ENCODE results near the gene NPM3.

NPM3 gene

DNA sequence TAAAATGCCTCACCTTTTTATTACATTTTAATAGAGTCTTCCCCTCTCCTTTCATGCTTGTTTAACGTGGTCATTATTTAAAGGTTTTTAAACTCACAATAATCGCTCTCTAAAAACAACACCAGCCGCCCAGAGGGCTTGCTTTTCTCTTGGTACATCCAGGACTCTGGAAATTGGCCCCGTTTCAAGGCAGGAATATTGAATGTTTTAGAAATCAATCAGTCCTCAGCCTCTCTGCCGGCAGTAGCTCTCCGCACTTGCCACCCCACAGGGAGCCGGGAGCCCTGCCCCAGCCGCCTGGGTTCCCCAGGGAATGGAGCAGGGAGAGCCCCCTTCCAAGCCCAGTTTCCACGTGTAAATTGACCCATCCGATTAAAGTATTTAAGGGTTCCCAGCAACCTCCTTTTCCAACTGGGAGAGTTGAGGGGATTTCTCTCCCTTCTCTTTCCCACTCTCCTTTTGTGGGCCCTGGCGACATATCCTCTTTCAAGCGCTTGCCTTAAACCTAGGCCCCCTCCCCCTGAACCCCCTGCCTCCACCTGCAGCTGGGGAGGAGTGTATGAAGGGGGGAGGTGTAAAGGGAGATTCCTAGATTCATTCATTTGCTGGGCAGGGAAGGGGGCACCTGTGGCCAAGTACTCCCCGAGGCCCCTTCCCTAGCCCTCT lies 9.2 kb downstream of the NPM3 start:
- DNase-seq, result no peak

DNA sequence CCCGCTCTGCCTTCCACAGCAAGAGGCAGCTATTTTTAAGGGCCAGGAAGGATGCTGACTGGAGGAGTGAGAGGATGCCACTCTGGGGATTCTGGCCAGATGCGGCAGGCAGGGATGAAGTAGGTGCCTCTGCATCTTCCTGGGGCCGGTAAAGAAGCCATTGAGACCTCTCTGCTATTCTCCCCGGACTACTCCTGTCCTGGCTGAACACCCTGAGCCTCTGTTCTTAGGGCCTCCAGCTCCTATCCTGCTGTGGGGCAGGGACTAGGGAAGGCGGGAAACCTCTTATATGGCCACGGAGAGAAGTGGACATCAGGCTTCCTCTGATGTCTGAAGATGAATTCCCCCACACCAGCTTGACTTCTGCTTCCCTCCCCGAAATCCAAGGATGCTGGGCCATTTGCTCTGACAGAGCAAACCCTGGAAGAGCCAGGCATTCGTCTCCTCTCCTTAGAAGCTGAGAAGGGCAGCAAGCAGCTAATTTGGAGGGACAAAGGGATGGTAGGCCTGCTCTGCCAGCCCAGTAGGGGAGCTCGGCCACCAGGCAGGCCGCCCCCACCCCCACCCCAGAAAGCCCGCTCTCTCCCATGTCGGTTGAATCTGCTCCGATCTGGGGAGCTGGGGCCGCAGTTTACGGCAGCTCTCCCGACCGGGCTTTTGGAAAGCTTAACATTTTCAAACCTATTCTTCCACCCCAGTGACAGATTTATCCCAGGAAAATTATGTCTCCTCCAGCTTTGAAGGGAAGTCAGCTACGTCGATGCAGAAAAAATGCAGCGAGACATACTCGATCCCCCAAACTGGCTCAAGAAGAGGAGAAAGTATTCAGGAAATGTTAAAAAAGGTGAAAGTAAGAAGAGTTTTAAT lies 10.1 kb downstream of the NPM3 start:
- DNase-seq, result no peak

DNA sequence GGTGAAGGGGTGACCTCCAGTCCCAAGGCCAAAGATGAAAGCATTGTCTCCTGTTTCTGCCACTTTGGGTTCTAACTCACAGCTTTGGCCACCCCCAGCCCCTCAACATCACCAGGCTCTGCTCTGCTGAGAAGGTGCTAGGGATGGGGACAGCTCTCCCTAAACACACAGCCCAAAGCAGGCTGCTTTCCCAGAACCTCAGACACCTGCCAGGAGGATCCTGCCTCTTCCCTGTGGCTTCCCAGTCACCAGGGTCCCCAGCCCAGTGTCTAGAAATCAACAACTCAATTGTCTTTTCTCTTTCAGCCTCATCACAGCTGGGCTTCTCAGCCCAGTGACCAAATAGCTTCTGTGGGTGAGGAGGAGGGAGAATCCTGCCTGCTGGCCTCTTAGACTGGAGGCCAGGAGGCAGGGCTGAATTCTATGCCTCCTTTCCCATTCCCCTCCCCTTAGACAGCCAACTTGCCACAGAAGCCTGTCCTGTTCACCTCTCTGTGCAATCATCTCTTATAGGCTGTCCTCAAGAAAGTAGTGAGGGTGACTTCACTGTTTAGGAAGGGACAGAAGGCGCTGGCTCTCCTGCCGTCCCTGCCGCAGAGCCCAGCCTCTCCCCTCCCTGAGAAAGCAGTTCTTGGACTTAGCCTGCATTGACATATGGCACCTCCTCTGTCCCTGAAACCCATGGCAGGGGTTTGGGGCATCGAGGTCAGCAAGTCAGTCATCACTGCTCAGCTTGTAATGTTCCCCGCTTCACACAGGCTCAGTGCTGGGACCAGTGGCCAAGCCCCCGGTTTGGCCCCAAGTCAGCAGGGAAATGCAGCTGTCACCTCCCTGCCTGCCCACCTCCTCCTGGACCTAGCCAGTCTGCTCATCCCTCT lies 11.0 kb downstream of the NPM3 start:
- DNase-seq, result no peak

DNA sequence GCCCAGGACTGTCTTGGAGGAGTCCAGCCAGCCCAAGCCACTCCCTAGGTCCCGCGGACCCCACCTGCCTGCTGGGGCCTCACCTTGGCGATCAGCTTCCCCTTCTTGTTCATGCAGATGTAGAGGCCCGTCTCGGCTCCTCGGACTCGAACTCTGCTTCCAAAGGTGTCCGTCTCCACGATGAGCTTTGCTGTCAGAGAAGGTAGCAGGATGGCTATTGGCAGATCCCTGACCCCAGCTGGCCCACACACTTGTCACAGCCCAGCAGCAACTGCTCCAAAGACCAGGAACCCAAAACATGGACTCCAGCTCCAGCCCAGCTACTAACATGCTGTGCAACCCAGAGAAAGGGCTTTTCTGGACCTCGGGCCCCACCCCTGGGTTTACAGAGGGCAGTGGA lies 11.9 kb downstream of the NPM3 start:
- DNase-seq, result no peak

DNA sequence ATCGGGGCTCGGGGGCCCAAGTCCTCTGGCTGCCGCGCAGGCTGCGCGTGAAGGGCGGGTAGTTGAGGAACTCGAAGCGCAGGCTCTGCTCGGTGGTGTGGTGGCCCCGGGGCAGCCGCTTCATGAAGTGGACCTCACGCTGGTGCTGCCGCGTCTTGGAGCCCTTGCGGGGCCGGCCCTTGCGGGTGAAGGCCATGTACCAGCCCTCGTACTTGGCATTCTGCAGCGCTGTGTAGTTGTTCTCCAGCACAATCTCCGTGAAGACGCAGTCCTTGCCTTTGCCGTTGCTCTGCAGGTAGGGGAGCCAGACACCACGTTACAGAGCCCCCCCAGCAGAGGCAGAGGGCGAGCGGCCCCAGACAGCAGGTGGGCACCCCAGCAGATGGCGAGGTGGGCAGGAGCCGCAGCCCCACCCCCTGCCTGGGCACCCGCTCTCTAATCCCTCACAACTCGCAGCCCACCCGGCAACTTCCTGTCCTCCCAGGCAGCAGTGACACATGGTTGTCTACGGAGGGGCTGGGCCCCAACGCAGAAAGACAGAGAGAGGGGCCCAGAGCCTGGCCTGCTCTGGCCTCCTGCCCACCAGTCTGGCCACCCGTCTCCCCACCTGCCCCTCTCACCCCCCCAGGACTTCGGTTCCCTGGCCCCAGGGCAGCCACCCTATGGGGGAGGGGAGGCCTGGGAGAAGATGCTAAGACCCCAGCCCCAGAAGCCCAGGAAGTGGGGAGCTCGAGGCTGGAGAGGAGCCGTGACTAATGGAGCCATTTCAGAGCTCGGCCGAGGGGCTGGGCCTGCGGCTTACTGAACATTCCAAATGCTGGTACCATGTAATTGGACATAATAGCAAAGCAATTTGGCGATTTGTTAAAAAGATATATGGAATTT lies 12.7 kb downstream of the NPM3 start:
- no peak for DNase-seq

DNA sequence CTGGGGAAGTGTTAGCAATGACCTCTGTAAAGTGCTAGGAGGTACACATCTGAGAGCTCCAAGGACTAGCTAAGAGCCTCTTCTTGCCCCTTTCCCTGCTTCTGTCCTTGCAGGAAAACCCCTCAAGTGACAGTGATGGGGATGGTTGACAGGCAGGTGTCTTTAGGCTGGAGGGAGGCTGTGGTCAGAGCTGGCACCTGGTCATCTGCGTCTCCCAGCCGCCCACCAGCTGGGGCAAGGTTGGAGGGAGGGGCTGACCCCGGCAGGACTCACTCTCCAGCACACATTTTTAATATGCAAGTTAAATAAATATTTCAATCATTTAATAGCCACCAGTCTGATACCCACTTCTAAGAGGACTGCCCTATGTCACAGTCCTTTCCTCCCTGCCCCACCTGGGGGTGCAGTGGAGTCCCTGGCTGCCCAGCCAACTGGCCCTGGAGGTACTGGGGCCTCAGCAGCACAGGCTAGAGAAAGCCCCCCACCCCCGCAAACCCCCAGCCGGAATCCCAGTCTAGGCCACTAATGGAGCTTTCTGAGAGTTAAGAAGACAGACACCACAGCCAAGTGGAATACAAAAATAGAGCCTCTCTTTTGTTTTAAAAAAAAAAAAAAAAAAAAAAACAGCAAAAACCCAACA lies 13.6 kb downstream of the NPM3 start:
- DNase-seq, result no peak

DNA sequence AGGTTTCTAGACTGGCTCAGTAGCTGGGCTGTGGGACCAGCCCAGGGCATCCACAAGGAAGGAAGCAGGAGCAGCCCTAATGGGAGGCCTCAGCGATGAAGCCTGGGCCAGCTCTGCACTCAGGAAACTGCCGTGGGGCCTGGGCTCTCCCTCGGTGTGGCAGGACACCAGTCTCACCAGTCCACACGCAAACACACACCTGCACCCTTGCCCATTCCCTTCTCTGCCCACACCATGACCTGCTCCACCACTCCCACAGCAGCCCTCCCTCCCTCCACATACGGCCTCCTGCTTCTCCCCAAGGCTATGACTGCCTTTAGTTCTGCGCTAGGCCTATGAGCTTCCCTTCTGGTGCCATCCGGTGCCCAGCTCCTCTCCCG lies 14.5 kb downstream of the NPM3 start:
- no peak for DNase-seq

DNA sequence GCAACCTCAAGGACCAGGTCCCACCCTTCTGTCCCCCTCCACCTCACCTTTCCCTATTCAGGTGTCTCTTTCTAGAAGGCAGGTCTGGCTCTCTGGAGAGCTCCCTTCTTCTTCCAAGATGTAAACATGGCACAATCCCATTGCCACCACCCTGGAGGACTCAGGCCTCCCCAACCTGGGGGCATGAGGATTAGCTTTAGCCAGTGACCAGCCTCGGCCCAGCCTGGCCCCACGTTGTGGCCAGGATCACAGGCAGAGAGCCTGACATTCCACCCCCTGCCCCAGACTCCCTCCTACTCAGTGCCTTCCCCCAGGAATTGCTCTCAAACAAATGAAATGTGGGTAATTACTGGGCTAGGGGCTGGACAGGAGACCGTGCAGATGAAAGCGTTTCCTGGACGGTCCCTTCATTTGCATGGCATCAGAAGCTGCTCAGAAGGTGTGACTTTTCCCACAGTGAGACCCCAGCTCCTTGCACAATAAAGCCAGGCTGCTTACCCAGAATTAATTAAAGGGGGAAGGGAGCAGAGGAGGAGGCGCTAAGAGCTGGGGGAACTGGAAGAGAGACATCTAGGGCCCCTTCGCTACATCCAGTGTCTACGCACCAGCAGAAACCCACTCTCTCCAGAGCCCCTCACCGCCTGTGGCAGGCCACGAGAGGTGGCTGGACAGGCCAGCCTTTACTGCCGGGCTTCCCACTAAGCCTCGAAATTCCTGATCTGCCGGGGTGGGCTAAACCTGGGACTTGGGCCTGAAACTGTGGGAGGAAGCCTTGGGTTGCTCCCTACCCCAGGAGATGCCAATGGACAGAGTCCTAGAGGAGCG lies 15.1 kb downstream of the NPM3 start:
- no peak for DNase-seq

DNA sequence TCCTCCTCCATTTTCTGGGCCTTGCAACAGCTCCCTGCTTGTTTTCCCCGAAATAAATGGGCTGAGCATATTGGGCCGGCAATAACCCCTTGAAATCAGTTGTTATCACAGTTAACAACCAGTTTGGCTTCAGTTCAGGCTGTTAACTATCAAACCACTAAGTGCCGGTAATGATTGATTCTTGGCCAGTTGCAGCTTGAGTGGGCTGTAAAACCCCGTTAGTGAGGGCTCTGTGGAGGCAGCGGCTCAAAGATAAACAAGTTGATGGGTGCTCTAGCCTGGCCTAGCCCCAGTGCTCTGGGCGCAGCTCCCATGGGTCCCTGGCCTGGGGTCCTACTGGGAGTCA lies 15.7 kb downstream of the NPM3 start:
- DNase-seq, result no peak

DNA sequence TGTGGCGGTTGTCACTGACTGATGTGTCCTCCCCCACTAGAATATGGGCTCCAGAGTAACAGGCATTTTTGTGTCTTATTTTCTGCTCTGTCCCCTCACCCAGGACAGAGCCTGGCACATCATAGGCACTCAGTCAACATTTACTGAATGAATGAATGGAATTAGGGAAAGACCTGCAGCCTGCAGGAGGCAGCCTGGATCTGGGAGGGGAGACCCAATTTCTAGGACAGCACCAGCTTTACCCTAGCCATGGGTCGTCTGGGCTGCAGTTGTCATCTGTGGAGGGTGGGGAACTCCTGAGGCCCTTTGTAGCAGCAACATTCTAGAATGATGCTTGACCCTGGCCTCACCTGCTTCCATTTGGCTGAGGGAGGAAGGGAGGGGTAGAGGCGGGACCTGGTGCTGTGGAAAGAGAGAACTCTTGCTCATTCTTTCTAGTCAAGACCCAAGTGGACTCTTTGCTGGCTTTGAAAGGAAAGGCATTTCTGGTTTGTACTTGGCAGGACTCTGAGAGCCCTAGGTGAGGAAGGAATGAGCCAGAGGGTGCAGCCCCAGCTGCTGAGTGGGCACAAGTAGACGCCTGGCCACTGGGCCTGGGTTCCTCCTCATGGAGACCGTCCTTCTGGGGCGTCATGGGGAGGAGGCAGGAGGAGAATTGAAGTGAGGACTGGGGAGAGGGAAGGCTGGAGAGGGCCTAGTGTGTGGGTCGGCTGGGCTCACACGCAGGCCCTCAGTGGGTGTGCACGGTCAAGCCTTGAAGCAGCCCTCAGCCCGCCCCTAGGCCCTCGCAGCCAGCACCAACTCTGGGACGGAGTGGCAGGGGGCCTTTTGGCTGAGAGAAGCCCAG lies 16.3 kb downstream of the NPM3 start:
- no peak for DNase-seq

DNA sequence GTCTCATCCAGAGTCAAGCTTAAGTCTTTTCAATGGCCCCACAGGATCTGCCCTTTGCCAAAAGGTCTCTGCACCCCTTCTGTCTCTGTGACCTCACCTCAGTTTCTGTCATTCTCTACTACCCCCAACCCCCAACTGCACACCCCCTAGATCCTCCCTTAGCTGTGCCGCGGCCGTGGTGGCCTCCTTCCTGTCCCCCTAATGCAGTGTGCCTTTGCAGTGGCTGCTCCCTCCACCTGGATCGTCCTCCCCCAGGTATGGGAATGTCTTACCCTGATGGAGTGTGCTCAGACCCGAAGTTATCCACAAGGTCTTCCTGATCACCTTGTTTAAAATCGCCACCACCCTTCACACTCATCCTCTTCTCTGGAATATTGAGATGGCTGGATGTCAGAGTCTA lies 16.9 kb downstream of the NPM3 start:
- DNase-seq, result no peak

DNA sequence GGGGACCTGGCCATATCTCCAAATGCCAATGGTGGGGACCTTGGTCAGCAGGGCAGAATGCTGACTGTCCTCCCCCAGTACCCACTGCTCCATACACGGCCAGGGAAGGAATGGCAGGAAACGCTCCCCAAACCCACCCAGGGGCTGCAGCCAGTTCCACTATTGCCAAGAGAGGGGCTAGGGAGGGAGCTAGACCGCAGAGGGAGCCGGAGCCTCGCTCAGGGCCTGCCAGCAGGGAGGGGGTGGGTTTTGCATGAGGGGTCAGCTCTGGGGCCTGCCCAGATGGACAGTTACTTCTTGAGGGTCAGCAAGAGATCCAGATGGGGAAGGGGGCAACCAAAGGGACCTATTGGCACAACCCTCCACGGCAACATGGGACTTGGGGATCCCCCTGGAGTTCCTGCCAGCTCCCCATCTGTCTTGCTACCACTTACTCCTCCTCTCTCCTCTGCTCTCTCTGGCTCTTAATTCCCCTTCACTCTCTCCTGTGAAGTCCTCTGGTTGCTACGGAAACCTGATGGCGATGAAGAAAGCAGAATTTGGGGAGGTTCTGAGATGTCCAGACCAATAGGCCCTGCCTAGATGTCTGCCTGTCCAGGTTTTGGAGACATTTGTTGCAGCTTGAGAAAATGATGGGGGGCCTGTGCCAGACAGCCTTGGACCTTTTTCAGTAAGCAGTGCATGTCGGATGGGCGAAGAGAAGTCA lies 20.0 kb downstream of the NPM3 start:
- DNase-seq, result no peak

DNA sequence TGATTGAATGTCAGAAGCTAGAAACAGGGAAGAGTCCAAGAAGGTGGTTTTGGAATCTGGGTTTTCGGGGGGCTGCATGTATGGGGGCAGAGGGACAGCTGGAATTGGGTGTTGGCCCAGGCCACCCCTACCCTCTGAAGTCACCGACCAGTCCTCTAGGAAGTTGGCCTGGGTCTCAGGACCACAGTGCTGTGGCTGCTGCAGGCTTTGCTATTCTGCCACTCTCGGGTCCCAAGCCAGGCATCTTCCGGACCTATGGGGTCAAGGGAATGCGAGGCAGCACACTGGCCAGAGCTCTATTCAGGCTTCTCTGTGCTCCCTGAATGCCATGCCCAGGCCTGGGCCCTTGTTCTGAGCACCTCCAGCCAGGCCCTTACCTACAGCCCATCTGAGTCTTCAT lies 20.5 kb downstream of the NPM3 start:
- DNase-seq, result no peak

DNA sequence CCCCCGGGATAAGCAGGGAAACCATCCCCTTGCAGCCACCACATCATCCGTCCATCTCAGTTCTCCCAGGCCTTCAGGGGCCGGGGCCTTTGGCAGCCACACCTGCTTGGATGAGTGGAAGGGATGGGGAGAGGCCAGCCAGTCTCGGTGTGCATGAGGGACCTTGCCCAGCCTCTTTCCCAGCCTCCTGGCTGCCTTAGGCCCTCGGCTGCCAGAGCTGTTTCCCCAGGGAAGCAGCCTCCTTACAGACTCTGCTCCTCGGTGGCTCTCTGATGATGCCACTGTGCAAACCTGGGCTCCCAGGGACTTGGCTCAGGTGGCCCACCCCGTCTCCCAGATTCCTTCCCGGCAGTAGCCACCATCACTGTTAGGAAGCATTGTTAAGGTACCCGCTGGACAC lies 22.0 kb downstream of the NPM3 start:
- DNase-seq, result no peak

DNA sequence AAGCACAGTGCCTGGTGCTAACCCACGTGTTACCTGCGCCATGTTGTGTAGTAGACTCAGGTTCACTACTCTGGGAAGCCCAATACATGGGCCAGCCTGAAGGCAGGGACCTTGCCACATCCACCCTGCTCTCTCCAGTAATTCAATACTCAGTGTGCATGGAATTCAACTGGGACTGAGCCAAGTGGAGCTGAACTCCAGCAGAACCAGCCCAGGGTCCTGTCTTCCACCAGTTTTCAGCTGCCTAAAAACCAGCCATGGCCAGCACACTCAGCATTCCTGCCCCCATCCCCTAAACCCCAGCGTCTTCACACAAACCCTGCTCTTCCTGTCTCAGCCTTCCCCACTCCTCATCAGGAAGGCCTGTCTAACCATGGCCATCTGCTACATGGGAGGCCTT lies 22.7 kb downstream of the NPM3 start:
- DNase-seq, result no peak

DNA sequence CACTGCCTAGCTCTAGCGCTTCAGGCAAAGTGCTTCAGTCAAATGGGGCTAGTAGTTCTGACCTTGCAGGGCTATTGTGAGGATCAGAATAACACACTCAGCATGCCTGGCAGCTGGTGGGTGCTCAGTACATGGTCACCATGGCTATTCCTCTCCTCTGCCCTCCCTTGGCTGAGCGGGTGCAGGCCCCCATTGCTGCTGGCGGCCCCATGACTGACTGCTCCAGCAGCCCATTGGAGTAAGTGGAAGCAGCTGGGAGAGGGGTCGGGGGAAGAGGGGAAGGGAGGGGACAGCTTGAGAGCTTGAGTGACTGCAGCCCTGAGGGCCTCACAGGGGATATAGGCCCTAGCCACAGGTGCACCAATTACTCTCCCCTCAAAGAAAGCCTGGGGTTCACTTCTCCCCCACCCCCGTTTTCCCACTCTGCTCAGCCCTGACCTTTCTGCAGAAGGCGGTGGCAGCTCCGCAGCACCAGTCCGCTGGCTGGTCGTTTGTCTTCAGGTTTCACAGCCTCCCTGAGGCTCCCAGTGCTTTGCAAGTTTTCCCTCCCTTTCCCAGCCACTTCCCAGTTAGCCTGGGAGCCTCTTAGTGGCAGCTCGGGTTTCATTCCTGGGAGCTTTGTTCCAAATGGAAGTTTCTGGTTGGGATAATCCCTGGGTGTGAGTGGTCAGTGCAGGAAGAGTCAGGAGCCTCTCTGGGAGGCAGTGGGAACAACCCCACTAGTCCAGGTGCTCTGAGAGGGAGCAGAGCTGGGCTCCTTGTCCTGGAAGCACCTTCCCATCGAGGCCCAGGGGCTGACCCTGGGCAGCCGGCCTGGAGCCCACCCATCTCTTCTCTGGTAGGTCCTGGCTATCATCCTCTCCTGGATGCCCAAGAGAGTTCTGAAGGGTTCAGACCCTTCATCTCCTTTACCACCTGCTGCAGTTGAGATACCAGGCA lies 23.7 kb downstream of the NPM3 start:
- no peak for DNase-seq

DNA sequence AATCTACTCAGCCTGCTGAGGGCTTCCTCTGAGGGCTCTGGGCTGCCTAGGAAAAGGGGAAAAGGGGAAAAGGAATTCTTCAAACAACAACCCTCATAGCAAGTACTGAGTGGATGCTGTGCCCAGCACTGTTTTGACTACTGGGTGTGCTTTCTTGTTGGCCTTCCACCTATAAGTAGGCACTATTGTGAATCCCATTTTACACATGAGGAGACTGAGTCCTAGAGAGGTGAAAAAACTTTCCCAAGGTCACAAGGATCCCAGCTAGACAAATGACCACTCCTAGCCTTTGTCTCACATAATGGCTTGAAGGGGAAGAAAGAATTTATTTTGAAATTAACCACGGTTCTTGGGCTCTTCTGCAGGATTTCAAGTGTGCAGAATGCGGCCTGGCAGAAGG lies 24.4 kb downstream of the NPM3 start:
- no peak for DNase-seq

DNA sequence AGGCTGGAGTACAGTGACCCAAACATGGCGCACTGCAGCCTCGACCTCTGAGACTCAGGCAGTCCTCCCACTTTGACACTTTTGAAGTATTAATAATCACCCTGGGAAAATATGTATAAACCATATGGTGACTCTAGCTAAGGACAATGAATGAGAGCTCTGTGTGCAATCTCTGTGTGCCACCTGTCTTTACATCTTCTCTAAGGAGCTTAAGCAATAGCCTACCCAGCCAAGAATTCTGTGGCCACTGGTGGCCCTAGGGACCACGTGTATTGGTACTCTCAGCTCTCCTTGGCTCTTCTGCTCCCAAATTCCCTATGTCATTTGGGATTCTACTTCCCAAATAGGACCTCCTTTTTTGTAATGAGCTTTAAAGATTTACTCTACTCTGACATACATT lies 31.0 kb downstream of the NPM3 start:
- DNase-seq, result no peak
